Activated B cell treated with CpG ODN at 0.5 μM for 24 hours (primary cell): Measurements from ENCODE around the gene SLC1A7. TPM values are rescaled to one million over a fixed set of nuclear protein-coding genes. Genes with fewer than 3 reads are reported as not detected.

ENCODE experiments used
- ATAC-seq: fragments of 200-7000 bp; cut with Tn5 transposase; one replicate; pipeline ENCODE4 v1.10.0; 2021; ENCODE audit warnings: low read depth, mild to moderate bottlenecking, moderate library complexity
- CTCF ChIA-PET: fragments of 350-600 bp; sonication (Branson Sonifier 250); formaldehyde crosslinking; loops from one replicate; lab custom pipeline; 2021; ENCODE audit warnings: antibody characterized with exemption; lab: Charles Lee
- POLR2A ChIA-PET: fragments of 350-600 bp; sonication (Branson Sonifier 250); formaldehyde crosslinking; loops from one replicate; lab custom pipeline; 2021; ENCODE audit warnings: antibody characterized with exemption; lab: Charles Lee
- DNase-seq: peaks from one replicate; pipeline ENCODE4 v3.0.0; 2022
- H3K27ac Mint-ChIP-seq: one replicate; pipeline ENCODE4 v1.8.0; 2020; ENCODE audit warnings: mixed read lengths
- H3K27me3 Mint-ChIP-seq: one replicate; pipeline ENCODE4 v1.8.0; 2021; ENCODE audit warnings: mixed read lengths
- H3K36me3 Mint-ChIP-seq: one replicate; pipeline ENCODE4 v1.8.0; 2021; ENCODE audit warnings: low read depth, mixed read lengths
- H3K4me1 Mint-ChIP-seq: one replicate; pipeline ENCODE4 v1.8.0; 2021; ENCODE audit warnings: mixed read lengths
- H3K4me3 Mint-ChIP-seq: one replicate; pipeline ENCODE4 v1.8.0; 2020; ENCODE audit warnings: mild to moderate bottlenecking, mixed read lengths
- H3K9me3 Mint-ChIP-seq: one replicate; pipeline ENCODE4 v1.8.0; 2020; ENCODE audit warnings: mixed read lengths
- intact Hi-C: fragments of 100-400 bp; cut with micrococcal nuclease; formaldehyde crosslinking; loops from one replicate; pipeline ENCODE4 v1.15.1; 2024
- total RNA-seq: library from RNA; stranded (reverse); gene quantifications from 2 replicates; pipeline ENCODE4 v1.2.3, GENCODE V29; 2022
- TF ChIP-seq, protein P1 (sequence below): fragments of 200-600 bp; IDR thresholded peaks from one replicate; pipeline ENCODE4 v1.8.0; 2022; ENCODE audit warnings: antibody characterized with exemption, mild to moderate bottlenecking

Gene SLC1A7
- total RNA-seq, 1 donor from 2014 or later: not detected

- ATAC-seq: no peak
- ChIA-PET CTCF (no interaction called here), POLR2A (no interaction called here)
- Mint-ChIP-seq H3K27ac (no peak overlapping the region), H3K27me3 (no peaks in the 10 kb centered on the region), H3K36me3 (no peaks in the 10 kb centered on the region), H3K4me1 (no peaks in the 10 kb centered on the region), H3K9me3 (no peaks in the 10 kb centered on the region), H3K4me3 (no peak overlapping the region)
- no peak for DNase-seq
- TF ChIP-seq, protein P1, sequence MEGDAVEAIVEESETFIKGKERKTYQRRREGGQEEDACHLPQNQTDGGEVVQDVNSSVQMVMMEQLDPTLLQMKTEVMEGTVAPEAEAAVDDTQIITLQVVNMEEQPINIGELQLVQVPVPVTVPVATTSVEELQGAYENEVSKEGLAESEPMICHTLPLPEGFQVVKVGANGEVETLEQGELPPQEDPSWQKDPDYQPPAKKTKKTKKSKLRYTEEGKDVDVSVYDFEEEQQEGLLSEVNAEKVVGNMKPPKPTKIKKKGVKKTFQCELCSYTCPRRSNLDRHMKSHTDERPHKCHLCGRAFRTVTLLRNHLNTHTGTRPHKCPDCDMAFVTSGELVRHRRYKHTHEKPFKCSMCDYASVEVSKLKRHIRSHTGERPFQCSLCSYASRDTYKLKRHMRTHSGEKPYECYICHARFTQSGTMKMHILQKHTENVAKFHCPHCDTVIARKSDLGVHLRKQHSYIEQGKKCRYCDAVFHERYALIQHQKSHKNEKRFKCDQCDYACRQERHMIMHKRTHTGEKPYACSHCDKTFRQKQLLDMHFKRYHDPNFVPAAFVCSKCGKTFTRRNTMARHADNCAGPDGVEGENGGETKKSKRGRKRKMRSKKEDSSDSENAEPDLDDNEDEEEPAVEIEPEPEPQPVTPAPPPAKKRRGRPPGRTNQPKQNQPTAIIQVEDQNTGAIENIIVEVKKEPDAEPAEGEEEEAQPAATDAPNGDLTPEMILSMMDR: no peak
- intact Hi-C loops: no loop called here
Observed at GRCh38 chr1:53088616-53089300, 53.7 kb downstream of the SLC1A7 start.

- CTCF ChIA-PET: no interaction called here
- no peak overlapping the region for H3K27ac Mint-ChIP-seq
- no peaks in the 10 kb centered on the region for H3K36me3 Mint-ChIP-seq
- no peaks in the 10 kb centered on the region for H3K27me3 Mint-ChIP-seq
- ATAC-seq: no peak
- no peak for DNase-seq
- H3K4me3 Mint-ChIP-seq: no peak overlapping the region
- TF ChIP-seq, protein P1: no peak
- POLR2A ChIA-PET: no interaction called here
- intact Hi-C loops: no loop called here
- no peaks in the 10 kb centered on the region for H3K4me1 Mint-ChIP-seq
- no peaks in the 10 kb centered on the region for H3K9me3 Mint-ChIP-seq
Observed at GRCh38 chr1:53087332-53088285, 54.8 kb downstream of the SLC1A7 start.

GRCh38 chr1:53086491-53087070 lies 55.9 kb downstream of the SLC1A7 start:
- no peak overlapping the region for H3K27ac Mint-ChIP-seq
- H3K4me3 Mint-ChIP-seq: no peak overlapping the region
- CTCF ChIA-PET: no interaction called here
- TF ChIP-seq, protein P1: no peak
- POLR2A ChIA-PET: no interaction called here
- intact Hi-C loops: no loop called here
- no peaks in the 10 kb centered on the region for H3K36me3 Mint-ChIP-seq
- ATAC-seq (no peak), DNase-seq (no peak)
- H3K27me3 Mint-ChIP-seq: no peaks in the 10 kb centered on the region
- no peaks in the 10 kb centered on the region for H3K4me1 Mint-ChIP-seq
- no peaks in the 10 kb centered on the region for H3K9me3 Mint-ChIP-seq

GRCh38 chr1:53085405-53085804 lies 57.0 kb downstream of the SLC1A7 start:
- Mint-ChIP-seq H3K4me3 (no peak overlapping the region), H3K36me3 (no peaks in the 10 kb centered on the region), H3K4me1 (no peaks in the 10 kb centered on the region), H3K27ac (no peak overlapping the region), H3K27me3 (no peaks in the 10 kb centered on the region), H3K9me3 (no peaks in the 10 kb centered on the region)
- intact Hi-C loops: no loop called here
- TF ChIP-seq, protein P1: no peak
- CTCF ChIA-PET: no interaction called here
- DNase-seq: no peak
- no peak for ATAC-seq
- POLR2A ChIA-PET: no interaction called here

GRCh38 chr1:53084589-53084971 lies 57.9 kb downstream of the SLC1A7 start:
- no peak overlapping the region for H3K27ac Mint-ChIP-seq
- H3K9me3 Mint-ChIP-seq: no peaks in the 10 kb centered on the region
- ChIA-PET POLR2A (no interaction called here), CTCF (no interaction called here)
- intact Hi-C loops: no loop called here
- ATAC-seq: no peak
- no peaks in the 10 kb centered on the region for H3K36me3 Mint-ChIP-seq
- no peaks in the 10 kb centered on the region for H3K4me1 Mint-ChIP-seq
- H3K4me3 Mint-ChIP-seq: no peak overlapping the region
- no peak for DNase-seq
- H3K27me3 Mint-ChIP-seq: no peaks in the 10 kb centered on the region
- TF ChIP-seq, protein P1: no peak
